ENCODE results near the gene MYMX. TPM values are rescaled to one million over a fixed set of nuclear protein-coding genes. Genes with fewer than 3 reads are reported as not detected.
A peak's percentile ranks its signal among the peaks of the same experiment; 100 is the strongest.

MYMX gene
- total RNA-seq, 1 experiment from 2014 or later, result not detected

GRCh38 chr6:44169886-44170570, 46.7 kb upstream of the MYMX start:
- BruUV-seq (replicated peaks), result no TSS peak
- intact Hi-C loops (cut with micrococcal nuclease; ENCODE audit: unreplicated experiment), result no loop called here
- TF ChIP-seq, protein P1, sequence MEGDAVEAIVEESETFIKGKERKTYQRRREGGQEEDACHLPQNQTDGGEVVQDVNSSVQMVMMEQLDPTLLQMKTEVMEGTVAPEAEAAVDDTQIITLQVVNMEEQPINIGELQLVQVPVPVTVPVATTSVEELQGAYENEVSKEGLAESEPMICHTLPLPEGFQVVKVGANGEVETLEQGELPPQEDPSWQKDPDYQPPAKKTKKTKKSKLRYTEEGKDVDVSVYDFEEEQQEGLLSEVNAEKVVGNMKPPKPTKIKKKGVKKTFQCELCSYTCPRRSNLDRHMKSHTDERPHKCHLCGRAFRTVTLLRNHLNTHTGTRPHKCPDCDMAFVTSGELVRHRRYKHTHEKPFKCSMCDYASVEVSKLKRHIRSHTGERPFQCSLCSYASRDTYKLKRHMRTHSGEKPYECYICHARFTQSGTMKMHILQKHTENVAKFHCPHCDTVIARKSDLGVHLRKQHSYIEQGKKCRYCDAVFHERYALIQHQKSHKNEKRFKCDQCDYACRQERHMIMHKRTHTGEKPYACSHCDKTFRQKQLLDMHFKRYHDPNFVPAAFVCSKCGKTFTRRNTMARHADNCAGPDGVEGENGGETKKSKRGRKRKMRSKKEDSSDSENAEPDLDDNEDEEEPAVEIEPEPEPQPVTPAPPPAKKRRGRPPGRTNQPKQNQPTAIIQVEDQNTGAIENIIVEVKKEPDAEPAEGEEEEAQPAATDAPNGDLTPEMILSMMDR (conservative IDR thresholded peaks at IDR 0.05; ENCODE audit: low read depth, low read length), result no peak
- TF ChIP-seq EZH2 (IDR thresholded peaks at IDR 0.05; ENCODE audit: borderline replicate concordance, low read depth, low read length, poor library complexity, severe bottlenecking), result no peak
- Histone ChIP-seq H3K9me3 (ENCODE audit: low read depth, low read length, poor library complexity, severe bottlenecking) (no peaks in the 10 kb centered on the region), H3K4me3 (ENCODE audit: low read depth, low read length, poor library complexity, severe bottlenecking) (no peak overlapping the region), H3K27me3 (replicated peaks; ENCODE audit: insufficient read depth, low read depth, low read length, poor library complexity) (no peaks in the 10 kb centered on the region), H3K27ac (ENCODE audit: low read depth, low read length, poor library complexity, severe bottlenecking) (no peak overlapping the region), H3K4me1 (ENCODE audit: insufficient read depth, low read length, poor library complexity, severe bottlenecking) (no peaks in the 10 kb centered on the region), H3K36me3 (ENCODE audit: insufficient read depth, low read length, poor library complexity, severe bottlenecking) (no peaks in the 10 kb centered on the region)
- POLR2A ChIA-PET (ENCODE audit: low non-redundant PET), result no interaction called here
- no peak for DNase-seq (ENCODE audit: low spot score)
- CTCF ChIA-PET, result no interaction called here

DNA sequence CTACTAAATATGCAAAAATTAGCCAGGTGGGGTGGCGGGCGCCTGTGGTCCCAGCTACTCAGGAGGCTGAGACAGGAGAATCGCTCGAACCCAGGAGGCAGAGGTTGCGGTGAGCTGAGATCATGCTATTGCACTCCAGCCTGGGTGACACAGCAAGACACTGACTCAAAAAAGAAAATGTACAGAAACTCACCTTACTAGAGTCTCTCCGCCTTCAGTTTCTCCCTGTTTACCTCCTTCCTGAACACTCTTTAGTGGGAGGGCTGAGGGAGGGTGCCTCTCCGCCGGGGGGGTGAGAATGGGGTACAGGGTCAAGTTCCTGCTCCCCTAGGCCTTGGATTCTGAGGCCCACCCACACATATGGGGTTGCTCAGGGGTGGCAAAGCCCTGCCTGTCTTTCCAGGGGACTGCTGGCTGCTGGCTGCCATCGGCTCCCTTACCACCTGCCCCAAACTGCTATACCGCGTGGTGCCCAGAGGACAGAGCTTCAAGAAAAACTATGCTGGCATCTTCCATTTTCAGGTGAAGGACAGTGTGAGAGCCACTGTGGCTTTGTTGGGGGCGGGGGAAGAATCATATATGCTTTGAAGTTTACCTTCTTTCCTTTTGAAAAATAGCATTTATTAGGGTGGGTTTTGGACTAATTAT, 44.7 kb upstream of the MYMX start:
- Histone ChIP-seq H3K27me3 (replicated peaks; ENCODE audit: insufficient read depth, low read depth, low read length, poor library complexity) (no peaks in the 10 kb centered on the region), H3K4me1 (ENCODE audit: insufficient read depth, low read length, poor library complexity, severe bottlenecking) (no peaks in the 10 kb centered on the region), H3K4me3 (ENCODE audit: low read depth, low read length, poor library complexity, severe bottlenecking) (no peak overlapping the region), H3K36me3 (ENCODE audit: insufficient read depth, low read length, poor library complexity, severe bottlenecking) (no peaks in the 10 kb centered on the region), H3K27ac (ENCODE audit: low read depth, low read length, poor library complexity, severe bottlenecking) (no peak overlapping the region), H3K9me3 (ENCODE audit: low read depth, low read length, poor library complexity, severe bottlenecking) (no peaks in the 10 kb centered on the region)
- CTCF ChIA-PET, result interaction anchor here (0.6 to 1.3 kb wide), 3 partner anchors 14 to 237 kb away, joined by 3 to 5 read pairs (median 3); partner anchors contain the start of genes CAPN11 and SLC35B2
- POLR2A ChIA-PET (ENCODE audit: low non-redundant PET), result interaction anchor here (0.5 kb wide), 1 partner anchor 80 kb away, joined by 3 read pairs; no protein-coding TSS in a partner anchor
- intact Hi-C loops (cut with micrococcal nuclease; ENCODE audit: unreplicated experiment), result loop anchor here (1.0 to 2.0 kb wide), 2 partner anchors 66 to 167 kb away; no protein-coding TSS in a partner anchor
- no peak for DNase-seq (ENCODE audit: low spot score)
- BruUV-seq (replicated peaks), result no TSS peak
- TF ChIP-seq, protein P1 (conservative IDR thresholded peaks at IDR 0.05; ENCODE audit: low read depth, low read length), result no peak
- TF ChIP-seq EZH2 (IDR thresholded peaks at IDR 0.05; ENCODE audit: borderline replicate concordance, low read depth, low read length, poor library complexity, severe bottlenecking), result no peak

- Histone ChIP-seq H3K4me3 (ENCODE audit: low read depth, low read length, poor library complexity, severe bottlenecking) (no peak overlapping the region), H3K9me3 (ENCODE audit: low read depth, low read length, poor library complexity, severe bottlenecking) (no peaks in the 10 kb centered on the region), H3K36me3 (ENCODE audit: insufficient read depth, low read length, poor library complexity, severe bottlenecking) (no peaks in the 10 kb centered on the region), H3K27me3 (replicated peaks; ENCODE audit: insufficient read depth, low read depth, low read length, poor library complexity) (no peaks in the 10 kb centered on the region), H3K4me1 (ENCODE audit: insufficient read depth, low read length, poor library complexity, severe bottlenecking) (no peaks in the 10 kb centered on the region), H3K27ac (ENCODE audit: low read depth, low read length, poor library complexity, severe bottlenecking) (no peak overlapping the region)
- ChIA-PET POLR2A (ENCODE audit: low non-redundant PET) (interaction anchor here (0.5 kb wide), 1 partner anchor 79 kb away, joined by 3 read pairs; no protein-coding TSS in a partner anchor), CTCF (interaction anchor here (0.5 to 1.3 kb wide), 5 partner anchors 15 to 238 kb away, joined by 3 to 7 read pairs (median 4); partner anchors contain the start of genes CAPN11 and SLC35B2)
- no TSS peak for BruUV-seq (replicated peaks)
- TF ChIP-seq, protein P1 (conservative IDR thresholded peaks at IDR 0.05; ENCODE audit: low read depth, low read length), result peak; percentile 97
- TF ChIP-seq EZH2 (IDR thresholded peaks at IDR 0.05; ENCODE audit: borderline replicate concordance, low read depth, low read length, poor library complexity, severe bottlenecking), result no peak
- intact Hi-C loops (cut with micrococcal nuclease; ENCODE audit: unreplicated experiment), result loop anchor here (1.0 to 2.0 kb wide), 2 partner anchors 65 to 166 kb away; no protein-coding TSS in a partner anchor
- peak; percentile 85 for DNase-seq (ENCODE audit: low spot score)
Measured at GRCh38 chr6:44172731-44173500, 43.8 kb upstream of the MYMX start.

All from A673 (cell line).